ENCODE measurements around the gene SCP2.

DNA sequence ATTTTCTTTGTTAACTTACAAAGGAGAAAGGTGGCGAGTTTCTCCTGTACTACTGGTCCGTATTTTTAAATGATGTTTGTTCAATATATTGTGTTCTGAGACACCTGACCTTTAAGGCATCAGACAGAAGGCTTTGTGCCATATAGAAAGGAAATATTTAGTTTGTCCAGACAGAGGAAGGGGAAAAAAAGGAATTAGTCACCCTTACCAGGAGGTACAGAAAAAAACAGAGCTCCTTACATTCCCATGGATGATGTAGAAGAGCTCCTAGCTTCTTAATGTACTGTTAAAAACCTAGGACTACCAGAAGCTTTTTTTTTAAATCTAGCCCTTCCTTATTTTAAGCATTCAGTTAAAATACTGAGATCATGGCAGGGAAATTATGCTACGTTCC, 122.5 kb downstream of the SCP2 start:
- TF ChIP-seq, protein P1, sequence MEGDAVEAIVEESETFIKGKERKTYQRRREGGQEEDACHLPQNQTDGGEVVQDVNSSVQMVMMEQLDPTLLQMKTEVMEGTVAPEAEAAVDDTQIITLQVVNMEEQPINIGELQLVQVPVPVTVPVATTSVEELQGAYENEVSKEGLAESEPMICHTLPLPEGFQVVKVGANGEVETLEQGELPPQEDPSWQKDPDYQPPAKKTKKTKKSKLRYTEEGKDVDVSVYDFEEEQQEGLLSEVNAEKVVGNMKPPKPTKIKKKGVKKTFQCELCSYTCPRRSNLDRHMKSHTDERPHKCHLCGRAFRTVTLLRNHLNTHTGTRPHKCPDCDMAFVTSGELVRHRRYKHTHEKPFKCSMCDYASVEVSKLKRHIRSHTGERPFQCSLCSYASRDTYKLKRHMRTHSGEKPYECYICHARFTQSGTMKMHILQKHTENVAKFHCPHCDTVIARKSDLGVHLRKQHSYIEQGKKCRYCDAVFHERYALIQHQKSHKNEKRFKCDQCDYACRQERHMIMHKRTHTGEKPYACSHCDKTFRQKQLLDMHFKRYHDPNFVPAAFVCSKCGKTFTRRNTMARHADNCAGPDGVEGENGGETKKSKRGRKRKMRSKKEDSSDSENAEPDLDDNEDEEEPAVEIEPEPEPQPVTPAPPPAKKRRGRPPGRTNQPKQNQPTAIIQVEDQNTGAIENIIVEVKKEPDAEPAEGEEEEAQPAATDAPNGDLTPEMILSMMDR (IDR thresholded peaks at IDR 0.05) = no peak
- TF ChIP-seq POLR2A (IDR thresholded peaks at IDR 0.05) = no peak
